Measurements from ENCODE around the gene CTXND1. TPM values are rescaled to one million over a fixed set of nuclear protein-coding genes. Genes with fewer than 3 reads are reported as not detected.
A peak's percentile ranks its signal among the peaks of the same experiment; 100 is the strongest.
"Not testable (repeated sequence)": the region's sequence is repeated elsewhere in the genome, so short reads cannot be mapped to it uniquely, and the experiment has no call there.

CTXND1 gene
- polyA plus RNA-seq, 3 donors from 2014 or later = not detected

GRCh38 chr15:80163217-80163616 lies 88.8 kb downstream of the CTXND1 start:
- H3K27ac Mint-ChIP-seq = no peak overlapping the region
- no peaks in the 10 kb centered on the region for H3K9me3 Mint-ChIP-seq
- peaks cover 0 to 3% (median 1%) of the 10 kb centered on the region in 3 donors for H3K27me3 Mint-ChIP-seq (ENCODE audit: low read depth in 3 of 3)
- no peak overlapping the region for H3K4me3 Mint-ChIP-seq
- peaks cover 0 to 17% (median 13%) of the 10 kb centered on the region in 3 donors for H3K36me3 Mint-ChIP-seq
- peaks cover 23 to 24% of the 10 kb centered on the region in 2 donors for H3K4me1 Mint-ChIP-seq
- no peak for DNase-seq

DNA sequence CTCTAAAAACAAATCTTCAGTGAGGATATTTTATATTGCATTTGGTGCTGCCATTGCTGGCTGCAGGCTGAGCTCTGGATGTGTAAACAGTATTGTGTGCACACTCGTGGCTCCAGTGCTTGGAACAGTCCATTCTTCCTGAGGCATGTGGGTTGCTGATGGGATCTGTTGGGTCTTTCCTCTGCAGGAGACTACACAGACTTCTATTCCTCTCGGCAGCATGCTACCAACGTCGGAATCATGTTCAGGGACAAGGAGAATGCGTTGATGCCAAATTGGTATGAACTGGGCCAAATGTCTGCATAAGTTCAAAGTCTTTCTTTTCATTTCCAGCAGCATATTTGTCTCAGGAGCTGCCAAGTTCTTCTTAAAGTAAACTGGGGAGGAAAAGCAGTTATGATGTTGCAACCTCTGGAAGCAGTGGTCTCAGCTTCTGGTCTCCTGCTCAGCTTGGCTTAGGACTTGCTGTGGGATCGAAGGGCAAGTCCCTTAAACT lies 89.9 kb downstream of the CTXND1 start:
- Mint-ChIP-seq H3K27me3 (ENCODE audit: low read depth in 3 of 3) (peaks cover 0 to 3% (median 1%) of the 10 kb centered on the region in 3 donors), H3K36me3 (peaks cover 0 to 17% (median 13%) of the 10 kb centered on the region in 3 donors), H3K27ac (peak overlapping the region in 1 of 6 donors; percentile 1), H3K4me3 (no peak overlapping the region), H3K9me3 (no peaks in the 10 kb centered on the region), H3K4me1 (peaks cover 23 to 24% of the 10 kb centered on the region in 2 donors)
- no peak for DNase-seq

GRCh38 chr15:80161468-80162016 lies 90.5 kb downstream of the CTXND1 start:
- Mint-ChIP-seq H3K27me3 (ENCODE audit: low read depth in 3 of 3) (peaks cover 0 to 3% (median 1%) of the 10 kb centered on the region in 3 donors), H3K4me3 (no peak overlapping the region), H3K4me1 (peaks cover 23 to 24% of the 10 kb centered on the region in 2 donors), H3K9me3 (no peaks in the 10 kb centered on the region), H3K36me3 (peaks cover 0 to 17% (median 13%) of the 10 kb centered on the region in 3 donors), H3K27ac (peak overlapping the region in 4 of 6 donors; percentile 1 to 76 (median 58))
- DNase-seq = no peak

DNA sequence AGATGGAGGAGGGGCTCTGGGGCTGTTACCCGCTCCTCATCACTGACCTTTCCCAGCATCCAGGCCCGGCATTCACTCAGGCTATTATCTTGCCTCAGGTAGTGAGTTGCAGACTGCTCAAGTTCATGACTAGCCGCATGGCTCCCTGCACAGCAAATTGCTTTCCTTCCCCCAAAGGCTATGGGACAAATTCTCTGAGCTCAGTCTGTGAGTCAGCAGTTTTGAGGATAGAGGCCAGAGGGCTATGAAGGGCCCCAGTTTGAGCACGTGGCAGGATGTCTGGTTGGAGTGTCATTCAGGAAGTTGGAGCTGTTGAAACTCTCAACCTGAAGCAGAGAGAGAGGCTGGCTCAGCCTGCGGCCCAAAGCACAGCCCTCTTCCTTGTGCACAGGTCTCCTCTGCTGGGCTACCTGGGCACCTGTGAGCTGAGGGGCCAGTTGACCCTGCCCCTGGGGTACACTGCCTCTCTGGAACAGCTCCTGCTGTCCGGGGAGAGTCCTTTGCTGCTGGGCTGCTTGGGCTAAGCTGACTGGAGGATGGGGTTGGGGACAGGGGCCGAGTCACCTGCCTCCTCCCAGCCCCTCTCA lies 91.3 kb downstream of the CTXND1 start:
- peak overlapping the region in 3 of 5 donors; percentile 12 to 47 (median 20) for H3K4me3 Mint-ChIP-seq
- H3K27me3 Mint-ChIP-seq (ENCODE audit: low read depth in 3 of 3) = peaks cover 0 to 3% (median 1%) of the 10 kb centered on the region in 3 donors
- H3K27ac Mint-ChIP-seq = peak overlapping the region; percentile 23 to 72 (median 60)
- peaks cover 23 to 24% of the 10 kb centered on the region in 2 donors for H3K4me1 Mint-ChIP-seq
- no peaks in the 10 kb centered on the region for H3K9me3 Mint-ChIP-seq
- peaks cover 0 to 17% (median 13%) of the 10 kb centered on the region in 3 donors for H3K36me3 Mint-ChIP-seq
- peak; percentile 43 to 52 (median 44) for DNase-seq

DNA sequence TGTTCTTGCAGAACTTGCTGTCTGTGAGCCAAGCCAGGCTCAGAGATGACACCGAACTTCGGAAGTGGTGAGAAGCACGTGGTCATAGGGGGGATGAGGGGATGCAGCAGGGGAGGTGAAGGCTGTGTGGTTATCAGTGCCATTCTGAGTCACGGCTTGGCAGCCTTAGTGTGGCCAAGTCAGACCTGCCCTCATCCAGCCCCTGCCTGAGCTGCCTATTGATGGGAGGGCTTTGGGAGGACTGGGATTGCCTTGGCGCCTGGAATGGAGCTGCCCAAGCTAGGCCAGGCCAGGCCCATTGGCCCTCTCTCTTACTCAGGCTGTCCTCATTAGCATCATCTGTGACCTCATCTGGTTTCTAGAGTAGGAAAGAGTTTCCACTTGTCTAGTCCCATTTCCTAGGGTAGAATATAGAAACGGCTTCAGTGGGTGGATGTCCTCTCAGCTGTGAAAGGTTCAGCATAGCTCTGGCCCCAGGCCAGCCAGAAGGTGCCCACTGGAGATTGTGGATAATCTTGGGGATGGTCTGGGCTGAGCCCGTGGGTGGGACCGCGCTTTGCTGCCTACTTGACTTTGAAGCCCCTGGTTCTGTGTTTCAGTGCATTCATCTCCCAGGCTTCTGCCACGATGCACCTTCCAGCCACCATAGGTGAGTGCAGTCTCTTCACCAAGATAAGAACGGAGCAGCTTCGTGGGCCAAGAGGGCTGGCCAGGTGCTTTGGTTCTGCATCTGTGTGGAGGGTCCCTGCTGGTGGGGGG lies 92.0 kb downstream of the CTXND1 start:
- Mint-ChIP-seq H3K27ac (peak overlapping the region in 5 of 6 donors; percentile 8 to 78 (median 61)), H3K4me1 (peaks cover 26 to 29% of the 10 kb centered on the region in 2 donors), H3K9me3 (no peaks in the 10 kb centered on the region), H3K4me3 (peak overlapping the region in 2 of 5 donors; percentile 33 to 60), H3K36me3 (peaks cover 0 to 17% (median 13%) of the 10 kb centered on the region in 3 donors), H3K27me3 (ENCODE audit: low read depth in 3 of 3) (peaks cover 0 to 3% (median 2%) of the 10 kb centered on the region in 3 donors)
- peak; percentile 14 to 54 (median 40) for DNase-seq

GRCh38 chr15:80159301-80159700 lies 92.7 kb downstream of the CTXND1 start:
- Mint-ChIP-seq H3K4me3 (peak overlapping the region in 2 of 5 donors; percentile 33 to 60), H3K27me3 (ENCODE audit: low read depth in 3 of 3) (peaks cover 0 to 3% (median 3%) of the 10 kb centered on the region in 3 donors), H3K9me3 (no peaks in the 10 kb centered on the region), H3K4me1 (peaks cover 33 to 36% of the 10 kb centered on the region in 2 donors), H3K36me3 (peaks cover 0 to 15% (median 12%) of the 10 kb centered on the region in 3 donors), H3K27ac (peak overlapping the region in 4 of 6 donors; percentile 61 to 78 (median 70))
- DNase-seq = no peak

GRCh38 chr15:80157215-80157614 lies 94.8 kb downstream of the CTXND1 start:
- DNase-seq = no peak
- H3K9me3 Mint-ChIP-seq = no peaks in the 10 kb centered on the region

DNA sequence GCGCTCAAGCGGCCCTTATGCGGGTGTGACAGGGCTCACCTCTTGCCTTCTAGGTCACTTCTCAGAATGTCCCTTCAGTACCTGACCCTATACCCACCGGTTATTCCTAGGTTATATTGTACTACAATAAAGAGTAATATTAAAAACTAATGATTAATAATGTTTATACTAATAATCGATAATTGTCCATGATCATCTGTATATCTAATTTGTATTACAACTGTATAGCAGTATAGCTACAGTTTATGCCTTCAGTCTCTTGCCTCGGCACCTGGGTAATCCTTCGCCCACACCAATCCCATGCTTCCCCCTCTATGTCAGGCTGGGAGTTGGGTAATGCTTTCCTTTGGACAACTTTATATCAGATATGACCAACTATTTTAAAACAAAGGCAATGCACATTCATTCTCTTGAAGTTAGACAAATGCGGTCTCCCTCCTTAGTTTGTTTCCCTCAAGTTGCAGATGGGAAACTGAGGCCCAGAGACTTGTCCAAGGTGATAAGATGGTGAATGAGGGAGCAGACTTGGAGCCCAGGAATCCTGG lies 95.8 kb downstream of the CTXND1 start:
- Mint-ChIP-seq H3K36me3 (peaks cover 0 to under 1% (median 0%) of the 10 kb centered on the region in 3 donors), H3K4me3 (no peak overlapping the region), H3K27ac (no peak overlapping the region), H3K27me3 (ENCODE audit: low read depth in 3 of 3) (peaks cover 3 to 5% (median 4%) of the 10 kb centered on the region in 3 donors), H3K9me3 (no peaks in the 10 kb centered on the region), H3K4me1 (peaks cover 47 to 48% of the 10 kb centered on the region in 2 donors)
- DNase-seq = no peak

More at GRCh38 chr15:80157215-80157614, 94.8 kb downstream of the CTXND1 start:
- H3K27ac Mint-ChIP-seq = no peak overlapping the region
- H3K4me1 Mint-ChIP-seq = peaks cover 47 to 50% of the 10 kb centered on the region in 2 donors
- no peak overlapping the region for H3K4me3 Mint-ChIP-seq
- H3K27me3 Mint-ChIP-seq (ENCODE audit: low read depth in 3 of 3) = peaks cover 3 to 5% (median 4%) of the 10 kb centered on the region in 3 donors
- peaks cover 0 to 5% (median 3%) of the 10 kb centered on the region in 3 donors for H3K36me3 Mint-ChIP-seq

DNA sequence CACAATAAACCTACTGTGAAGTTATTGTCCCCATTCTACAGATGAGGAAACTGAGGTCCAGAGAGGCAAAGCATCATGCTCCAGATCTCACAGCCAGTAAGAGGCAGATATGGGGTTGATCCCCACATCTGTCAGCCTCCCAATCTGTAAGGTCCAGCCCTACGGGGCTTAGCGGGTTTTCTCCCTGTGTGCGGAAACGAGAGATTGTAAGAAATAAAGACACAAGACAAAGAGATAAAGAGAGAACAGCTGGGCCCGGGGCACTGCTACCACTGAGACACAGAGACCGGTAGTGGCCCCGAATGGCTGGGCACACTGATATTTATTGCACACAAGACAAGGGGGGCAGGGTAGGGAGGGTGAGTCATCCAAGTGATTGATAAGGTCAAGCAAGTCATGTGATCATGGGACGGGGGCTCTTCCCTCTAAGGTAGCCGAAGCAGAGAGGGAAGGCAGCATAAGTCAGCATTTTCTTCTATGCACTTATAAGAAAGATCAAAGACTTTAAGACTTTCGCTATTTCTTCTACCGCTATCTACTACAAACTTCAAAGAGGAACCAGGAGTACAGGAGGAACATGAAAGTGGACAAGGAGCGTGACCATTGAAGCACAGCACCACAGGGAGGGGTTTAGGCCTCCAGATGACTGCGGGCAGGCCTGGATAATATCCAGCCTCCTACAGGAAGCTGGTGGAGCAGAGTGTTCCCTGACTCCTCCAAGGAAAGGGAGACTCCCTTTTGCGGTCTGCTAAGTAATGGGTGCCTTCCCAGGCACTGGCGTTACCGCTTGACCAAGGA lies 96.4 kb downstream of the CTXND1 start:
- not testable (repeated sequence) for H3K36me3 Mint-ChIP-seq; DNase-seq; H3K27me3 Mint-ChIP-seq (ENCODE audit: low read depth in 3 of 3); H3K9me3 Mint-ChIP-seq
- Mint-ChIP-seq H3K27ac (peak overlapping the region in 2 of 6 donors; percentile 38 to 71), H3K4me1 (peaks cover 41% of the 10 kb centered on the region in 2 donors), H3K4me3 (peak overlapping the region in 2 of 5 donors; percentile 90 to 97)

- Mint-ChIP-seq H3K27me3 (ENCODE audit: low read depth in 3 of 3) (peaks cover 3 to 5% (median 4%) of the 10 kb centered on the region in 3 donors), H3K4me1 (peaks cover 35% of the 10 kb centered on the region in 2 donors), H3K9me3 (no peaks in the 10 kb centered on the region), H3K4me3 (peak overlapping the region; percentile 33 to 97 (median 90)), H3K36me3 (no peaks in the 10 kb centered on the region), H3K27ac (peak overlapping the region in 4 of 6 donors; percentile 13 to 71 (median 50))
- no peak for DNase-seq
Measured at GRCh38 chr15:80155001-80155377, 97.0 kb downstream of the CTXND1 start.

GRCh38 chr15:80154336-80154735 lies 97.7 kb downstream of the CTXND1 start:
- Mint-ChIP-seq H3K9me3 (no peaks in the 10 kb centered on the region), H3K27ac (peak overlapping the region in 1 of 6 donors; percentile 16), H3K4me3 (peak overlapping the region in 4 of 5 donors; percentile 33 to 97 (median 91)), H3K4me1 (peaks cover 28 to 30% of the 10 kb centered on the region in 2 donors), H3K36me3 (no peaks in the 10 kb centered on the region), H3K27me3 (ENCODE audit: low read depth in 3 of 3) (peaks cover 2 to 5% (median 4%) of the 10 kb centered on the region in 3 donors)
- no peak for DNase-seq

- H3K4me1 Mint-ChIP-seq = peaks cover 26 to 28% of the 10 kb centered on the region in 2 donors
- peaks cover 2 to 5% (median 4%) of the 10 kb centered on the region in 3 donors for H3K27me3 Mint-ChIP-seq (ENCODE audit: low read depth in 3 of 3)
- H3K27ac Mint-ChIP-seq = peak overlapping the region in 2 of 6 donors; percentile 61 to 91
- H3K36me3 Mint-ChIP-seq = no peaks in the 10 kb centered on the region
- H3K9me3 Mint-ChIP-seq = no peaks in the 10 kb centered on the region
- H3K4me3 Mint-ChIP-seq = peak overlapping the region; percentile 90 to 97 (median 90)
- no peak for DNase-seq
Measured at GRCh38 chr15:80153900-80154299, 98.1 kb downstream of the CTXND1 start.
